Keratinocyte (primary cell): ENCODE measurements around the gene TRIM28. TPM values are rescaled to one million over a fixed set of nuclear protein-coding genes. Genes with fewer than 3 reads are reported as not detected.

Experiments used
- DNase-seq: peaks from one replicate; pipeline ENCODE4 v3.0.0-alpha.2; 2011; ENCODE audit warnings: low read depth, missing footprints, low spot score
- FAIRE-seq: peaks from 2 replicates; lab custom pipeline; 2011; peaks lifted over from hg19 to GRCh38; lab: Jason Lieb, UNC
- H2AFZ ChIP-seq: 2 replicates; pipeline ENCODE4 v1.6.0; 2012; ENCODE audit warnings: low read length, control low read depth, inconsistent platforms; ENCODE audit not compliant: control insufficient read depth
- H3K27ac ChIP-seq: 2 replicates; pipeline ENCODE4 v1.5.1; 2011; ENCODE audit warnings: low read length; ENCODE audit not compliant: control insufficient read depth, insufficient read depth
- H3K27me3 ChIP-seq: 3 replicates; pipeline ENCODE4 v1.6.0; 2011; ENCODE audit warnings: low read length; ENCODE audit not compliant: control insufficient read depth, insufficient read depth; ENCODE audit errors: extremely low read depth
- H3K36me3 ChIP-seq, 2 experiments: 2 replicates in 1 of 2; 3 replicates in 1 of 2; pipeline ENCODE4 v1.5.1; 2011; ENCODE audit warnings: low read length in 2 of 2, mild to moderate bottlenecking in 1 of 2; ENCODE audit not compliant: control insufficient read depth in 2 of 2, insufficient read depth in 2 of 2; ENCODE audit errors: extremely low read depth in 1 of 2
- H3K4me1 ChIP-seq: 3 replicates; pipeline ENCODE4 v1.5.1; 2011; ENCODE audit warnings: low read length; ENCODE audit not compliant: control insufficient read depth, insufficient read depth; ENCODE audit errors: extremely low read depth
- H3K4me2 ChIP-seq: 3 replicates; pipeline ENCODE4 v1.6.0; 2011; ENCODE audit warnings: low read depth, low read length; ENCODE audit not compliant: control insufficient read depth, insufficient read depth; ENCODE audit errors: extremely low read depth
- H3K4me3 ChIP-seq, 3 experiments: fragments of 200-600 bp in 1 of 3; sonication (generic) in 1 of 3; 2 replicates in 2 of 3; 3 replicates in 1 of 3; pipeline ENCODE4 v1.5.1; 2011 to 2016; ENCODE audit warnings: low read length in 3 of 3, mild to moderate bottlenecking in 3 of 3, control low read depth in 2 of 3, inconsistent platforms in 1 of 3, low read depth in 1 of 3, mixed read lengths in 1 of 3, mixed run types in 1 of 3, moderate library complexity in 1 of 3; ENCODE audit not compliant: control insufficient read depth in 2 of 3, insufficient read depth in 2 of 3; ENCODE audit errors: extremely low read depth in 1 of 3
- H3K79me2 ChIP-seq: 2 replicates; pipeline ENCODE4 v1.6.0; 2012; ENCODE audit warnings: low read length; ENCODE audit not compliant: control insufficient read depth, insufficient read depth
- H3K9ac ChIP-seq: 3 replicates; pipeline ENCODE4 v1.6.0; 2011; ENCODE audit warnings: low read length; ENCODE audit not compliant: control insufficient read depth, insufficient read depth; ENCODE audit errors: extremely low read depth
- H3K9me1 ChIP-seq: 3 replicates; pipeline ENCODE4 v1.6.0; 2011; ENCODE audit warnings: low read length; ENCODE audit not compliant: control insufficient read depth, insufficient read depth; ENCODE audit errors: extremely low read depth
- H3K9me3 ChIP-seq: 2 replicates; pipeline ENCODE4 v1.5.1; 2012; ENCODE audit warnings: low read depth, low read length; ENCODE audit not compliant: control insufficient read depth
- H4K20me1 ChIP-seq: 3 replicates; pipeline ENCODE4 v1.6.0; 2011; ENCODE audit warnings: low read length; ENCODE audit not compliant: control insufficient read depth, insufficient read depth; ENCODE audit errors: extremely low read depth
- CTCF ChIP-seq, 3 experiments: IDR thresholded peaks in 1 of 3; conservative IDR thresholded peaks in 1 of 3; optimal IDR thresholded peaks in 1 of 3; 2 replicates in 2 of 3; 3 replicates in 1 of 3; pipeline versions ENCODE3 to v1.5.1; 2011; ENCODE audit warnings: low read length in 3 of 3, mild to moderate bottlenecking in 3 of 3, moderate library complexity in 2 of 3, control low read depth in 1 of 3, inconsistent platforms in 1 of 3; ENCODE audit not compliant: insufficient read depth in 2 of 3; ENCODE audit errors: extremely low read depth in 1 of 3
- EZH2 ChIP-seq: IDR thresholded peaks from one replicate; pipeline ENCODE4 v1.6.1; 2012; ENCODE audit warnings: inconsistent platforms, mild to moderate bottlenecking, low read length, moderate library complexity
- dilution Hi-C: fragments of 300-500 bp; cut with MboI; formaldehyde crosslinking; loops from one replicate; pipeline ENCODE4 v1.7.0; 2020; ENCODE audit warnings: low sequenced_read_pairs; ENCODE audit not compliant: extremely low pct_ligation_motif_present
- polyA plus RNA-seq, 5 experiments: library from polyadenylated mRNA; depleted of rRNA in 3 of 5; stranded (reverse) in 3 of 5; stranded (forward) in 1 of 5; unstranded in 1 of 5; fragments of >200 nt; gene quantifications; 1 replicate in 1 of 5; 2 replicates in 3 of 5; 3 replicates in 1 of 5; pipeline versions ENCODE4 v1.2.1 to v1.2.3, GENCODE V29; 2011 to 2012; ENCODE audit warnings: missing spikeins in 2 of 5, low read depth in 1 of 5, low replicate concordance in 1 of 5

The TRIM28 gene
- polyA plus RNA-seq, 1 donor (not counting 4 experiments of a cell fraction or from before 2014, with no cell fraction given): 290 TPM

- FAIRE-seq: no peak
- dilution Hi-C loops: no loop called here
These were observed 37.6 kb downstream of the TRIM28 start for GRCh38 chr19:58581227-58582141.

GRCh38 chr19:58582985-58583384, 39.1 kb downstream of the TRIM28 start:
- dilution Hi-C loops: no loop called here
- H3K27me3 ChIP-seq: no peaks in the 10 kb centered on the region
- FAIRE-seq: no peak
- H3K27ac ChIP-seq: no peak overlapping the region
- peaks cover 13% of the 10 kb centered on the region for H3K79me2 ChIP-seq
- H4K20me1 ChIP-seq: no peaks in the 10 kb centered on the region
- peaks cover 3% of the 10 kb centered on the region for H3K4me1 ChIP-seq
- H3K4me3 ChIP-seq: no peak overlapping the region
- H3K36me3 ChIP-seq: peaks cover 8 to 16% of the 10 kb centered on the region in 2 experiments
- H3K9me1 ChIP-seq: peaks cover 2% of the 10 kb centered on the region
- H3K9me3 ChIP-seq: no peaks in the 10 kb centered on the region
- no peak for TF ChIP-seq EZH2
- TF ChIP-seq CTCF (optimal IDR thresholded peaks at IDR 0.05 in 1 of 3, IDR thresholded peaks at IDR 0.05 in 1 of 3, conservative IDR thresholded peaks at IDR 0.05 in 1 of 3; ENCODE audit: extremely low read depth in 1 of 3, insufficient read depth in 2 of 3, low read length in 3 of 3): no peak
- DNase-seq: no peak
- no peak overlapping the region for H3K9ac ChIP-seq
- no peak overlapping the region for H3K4me2 ChIP-seq
- no peak overlapping the region for H2AFZ ChIP-seq

More at GRCh38 chr19:58581227-58582141, 37.6 kb downstream of the TRIM28 start:
- peaks cover 3% of the 10 kb centered on the region for H3K4me1 ChIP-seq
- no peaks in the 10 kb centered on the region for H4K20me1 ChIP-seq
- H3K27ac ChIP-seq: no peak overlapping the region
- H2AFZ ChIP-seq: no peak overlapping the region
- H3K9ac ChIP-seq: no peak overlapping the region
- DNase-seq: no peak
- no peak for TF ChIP-seq EZH2
- peak; percentile 78 to 86 (median 83) for TF ChIP-seq CTCF (optimal IDR thresholded peaks at IDR 0.05 in 1 of 3, IDR thresholded peaks at IDR 0.05 in 1 of 3, conservative IDR thresholded peaks at IDR 0.05 in 1 of 3; ENCODE audit: extremely low read depth in 1 of 3, insufficient read depth in 2 of 3, low read length in 3 of 3)
- H3K27me3 ChIP-seq: no peaks in the 10 kb centered on the region
- H3K4me2 ChIP-seq: no peak overlapping the region
- H3K9me1 ChIP-seq: peaks cover 2% of the 10 kb centered on the region
- peaks cover 8 to 16% of the 10 kb centered on the region in 2 experiments for H3K36me3 ChIP-seq
- H3K79me2 ChIP-seq: peaks cover 18% of the 10 kb centered on the region
- no peaks in the 10 kb centered on the region for H3K9me3 ChIP-seq
- no peak overlapping the region for H3K4me3 ChIP-seq
